Left colon (tissue), 2 donors: ENCODE data around the gene CELF5. TPM values are rescaled to one million over a fixed set of nuclear protein-coding genes. Genes with fewer than 3 reads are reported as not detected.
A peak's percentile ranks its signal among the peaks of the same experiment; 100 is the strongest.
"Not testable (repeated sequence)": the region's sequence is repeated elsewhere in the genome, so short reads cannot be mapped to it uniquely, and the experiment has no call there.

ENCODE experiments used
- ATAC-seq: fragments of 200-7000 bp; cut with Tn5 transposase; one replicate; pipeline ENCODE4 v1.9.1; 2020; ENCODE audit warnings: mild to moderate bottlenecking, moderate library complexity
- DNase-seq, 2 donors: peaks; one replicate each; pipeline ENCODE4 v3.0.0-alpha.2; 2020
- intact Hi-C, 2 donors: fragments of 100-400 bp; cut with DNase I in 1 of 2; cut with micrococcal nuclease in 1 of 2; formaldehyde crosslinking; loops; one replicate each; pipeline versions ENCODE4 v1.11.2 to v1.14.0; 2022; cut with DNase I, micrococcal nuclease
- total RNA-seq, 2 donors: library from RNA; stranded (reverse); fragmentation: NEBNext Ultra II Directional; extraction: Animal tissue kit (Norgen Biotek cat#: 25700); gene quantifications; one replicate each; pipeline ENCODE4 v1.2.1, GENCODE V29; 2021
- donor health status: DM: no; HTN: no; CAD: no.
- donor health status: DM: yes; HTN: yes; CAD: no.

The CELF5 gene
- total RNA-seq, 2 donors from 2014 or later = 0.67 to 1.2 TPM

DNA sequence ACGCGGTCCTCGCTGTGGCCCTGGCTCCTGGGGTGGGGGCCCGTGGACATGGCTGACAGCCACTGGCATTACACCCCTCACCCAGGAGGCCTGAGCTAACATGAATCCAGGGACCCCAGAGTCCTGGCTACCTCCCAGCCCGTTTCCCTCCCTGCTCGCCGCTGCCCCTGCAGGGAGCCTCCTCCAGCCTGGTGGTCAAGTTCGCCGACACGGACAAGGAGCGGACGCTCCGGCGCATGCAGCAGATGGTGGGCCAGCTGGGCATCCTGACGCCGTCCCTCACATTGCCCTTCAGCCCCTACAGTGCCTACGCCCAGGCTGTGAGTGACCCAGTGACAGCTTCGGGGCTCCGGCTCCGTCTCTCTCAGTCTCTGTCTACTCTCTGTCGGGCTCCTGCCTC is 56.6 kb downstream of the CELF5 start:
- no peak for DNase-seq
- no peak for ATAC-seq
- intact Hi-C loops = no loop called here

DNA sequence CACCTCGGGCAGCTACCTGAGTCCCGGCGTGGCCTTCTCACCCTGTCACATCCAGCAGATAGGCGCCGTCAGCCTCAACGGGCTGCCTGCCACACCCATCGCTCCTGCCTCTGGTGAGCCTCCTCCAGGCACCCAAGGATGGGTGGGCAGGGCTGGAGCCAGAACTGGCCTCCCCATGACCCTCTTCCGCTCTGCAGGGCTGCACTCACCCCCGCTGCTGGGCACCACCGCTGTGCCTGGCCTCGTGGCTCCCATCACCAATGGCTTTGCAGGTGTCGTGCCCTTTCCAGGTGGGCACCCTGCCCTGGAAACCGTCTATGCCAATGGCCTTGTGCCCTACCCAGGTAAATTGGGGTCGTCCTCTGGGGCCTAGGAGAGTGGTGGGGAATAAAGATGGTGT is 57.7 kb downstream of the CELF5 start:
- no peak for ATAC-seq
- no peak for DNase-seq
- intact Hi-C loops = no loop called here

DNA sequence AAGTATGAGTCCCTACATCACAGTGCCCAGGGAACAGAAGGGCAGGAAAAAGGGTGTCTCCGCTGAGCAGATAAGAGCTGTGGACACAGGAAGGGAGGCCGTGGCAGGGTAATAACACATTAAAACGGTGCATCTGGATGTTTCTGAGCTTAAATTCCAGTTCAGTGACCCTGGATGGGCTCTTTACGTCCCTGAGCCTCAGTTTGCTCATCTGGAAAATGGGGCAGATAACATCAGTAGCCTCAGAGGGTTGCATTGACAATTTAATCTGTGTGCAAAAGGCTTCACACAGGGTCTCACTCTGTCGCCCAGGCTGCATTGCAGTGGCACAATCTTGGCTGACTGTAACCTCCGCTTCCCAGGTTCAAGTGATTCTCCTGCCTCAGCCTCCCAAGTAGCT is 58.1 kb downstream of the CELF5 start:
- no peak for DNase-seq
- intact Hi-C loops = no loop called here
- no peak for ATAC-seq

DNA sequence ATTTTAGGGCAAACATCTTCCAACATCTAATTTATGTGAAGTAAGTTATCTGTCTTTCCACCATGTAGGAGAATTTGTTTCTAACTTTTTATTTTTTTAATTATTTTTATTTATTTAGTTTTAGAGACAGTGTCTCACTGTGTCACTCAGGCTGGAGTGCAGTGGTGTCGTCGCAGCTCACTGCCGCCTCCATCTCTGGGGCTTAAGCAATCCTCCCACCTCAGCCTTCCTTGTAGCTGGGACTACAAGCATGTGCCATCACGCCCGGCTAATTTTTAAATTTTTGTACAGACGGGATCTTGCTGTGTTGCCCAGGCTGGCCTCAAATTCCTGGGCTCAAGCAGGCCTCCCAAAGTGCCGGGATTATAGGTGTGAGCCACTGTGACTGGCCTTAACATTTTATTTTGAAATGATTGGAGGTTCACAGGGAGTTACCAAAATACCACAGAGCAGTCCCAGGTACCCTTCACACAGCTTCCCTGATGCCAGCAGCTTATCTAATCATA is 58.8 kb downstream of the CELF5 start:
- intact Hi-C loops = no loop called here
- DNase-seq (no peak), ATAC-seq (no peak)

DNA sequence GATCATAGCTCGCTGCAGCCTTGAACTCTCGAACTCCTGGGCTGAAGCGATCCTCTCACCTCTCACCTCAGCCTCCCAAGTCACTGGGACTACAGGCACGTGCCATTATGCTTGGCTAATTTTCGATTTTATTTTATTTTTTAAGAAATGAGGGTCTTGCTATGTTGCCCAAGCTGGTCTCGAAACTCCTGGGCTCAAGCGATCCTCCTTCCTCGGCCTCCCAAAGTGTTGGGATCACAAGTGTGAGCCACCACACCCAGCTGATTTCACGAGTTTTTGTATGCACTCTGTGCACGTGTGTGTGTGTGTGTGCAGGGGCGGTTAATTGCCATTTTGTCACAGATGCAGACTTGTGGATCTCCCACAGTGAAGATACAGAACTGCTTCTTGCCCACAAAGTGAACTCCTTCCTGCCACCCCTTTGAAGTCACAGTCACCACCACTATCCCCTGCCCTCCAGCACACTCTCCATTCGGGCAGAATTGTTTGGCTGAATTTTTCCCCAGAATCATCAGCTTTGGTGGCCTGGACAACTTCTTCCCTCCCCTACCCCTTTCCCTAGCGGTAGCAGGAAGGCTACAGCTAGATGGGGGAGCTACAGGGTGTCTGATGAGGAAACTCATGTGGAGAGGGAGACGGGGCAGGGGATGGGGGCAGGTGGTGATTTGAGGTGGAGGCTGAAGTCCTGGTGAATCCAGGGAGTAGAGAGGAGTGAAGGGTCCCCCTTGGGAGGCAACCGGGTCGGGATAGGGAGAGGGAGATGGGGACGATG is 59.6 kb downstream of the CELF5 start:
- intact Hi-C loops = no loop called here
- ATAC-seq = no peak

DNA sequence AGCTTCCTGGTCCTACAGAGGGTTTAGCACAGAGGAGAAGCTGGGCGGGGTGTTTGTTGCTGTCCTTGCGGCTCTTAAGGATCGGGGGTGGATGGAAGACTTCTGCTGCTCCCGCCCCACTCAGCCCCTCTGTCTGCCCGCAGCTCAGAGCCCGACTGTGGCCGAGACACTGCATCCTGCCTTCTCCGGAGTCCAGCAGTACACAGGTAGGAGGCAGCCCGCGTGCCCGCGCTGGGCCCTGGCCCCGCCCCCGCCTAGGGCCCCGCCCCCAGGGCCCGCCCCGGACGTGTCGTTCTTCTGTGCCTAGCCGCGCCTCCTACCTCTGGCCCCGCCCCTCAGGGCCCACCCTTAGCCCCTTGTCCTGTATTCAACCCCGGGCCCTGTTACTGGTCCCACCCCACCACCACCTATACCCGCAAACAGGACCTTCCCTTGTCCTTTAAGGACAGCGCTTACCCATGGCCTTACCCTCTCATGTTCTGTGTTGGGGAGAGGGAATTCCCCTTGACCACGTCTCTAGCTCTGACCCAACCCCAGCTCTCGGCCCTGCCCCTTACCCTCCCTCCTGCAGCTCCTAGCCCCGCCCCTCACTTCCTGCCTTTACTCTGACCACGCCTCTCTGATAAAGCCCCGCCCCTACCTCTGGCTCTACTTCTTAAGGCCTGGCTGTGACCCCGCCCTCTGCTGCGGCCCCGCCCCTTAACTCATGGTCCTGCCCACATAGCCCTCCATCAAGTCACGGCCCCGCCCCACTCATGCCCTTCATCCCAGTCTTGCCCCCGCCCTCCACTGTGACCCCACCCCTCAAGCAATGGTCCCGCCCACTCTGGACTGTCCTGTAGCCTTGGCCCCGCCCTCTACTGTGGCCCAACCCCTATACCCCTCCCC is 60.5 kb downstream of the CELF5 start:
- ATAC-seq = peak; percentile 85
- peak; percentile 95 to 98 for DNase-seq
- intact Hi-C loops = no loop called here

More for the DNA sequence above, 59.6 kb downstream of the CELF5 start:
- no peak for DNase-seq

DNA sequence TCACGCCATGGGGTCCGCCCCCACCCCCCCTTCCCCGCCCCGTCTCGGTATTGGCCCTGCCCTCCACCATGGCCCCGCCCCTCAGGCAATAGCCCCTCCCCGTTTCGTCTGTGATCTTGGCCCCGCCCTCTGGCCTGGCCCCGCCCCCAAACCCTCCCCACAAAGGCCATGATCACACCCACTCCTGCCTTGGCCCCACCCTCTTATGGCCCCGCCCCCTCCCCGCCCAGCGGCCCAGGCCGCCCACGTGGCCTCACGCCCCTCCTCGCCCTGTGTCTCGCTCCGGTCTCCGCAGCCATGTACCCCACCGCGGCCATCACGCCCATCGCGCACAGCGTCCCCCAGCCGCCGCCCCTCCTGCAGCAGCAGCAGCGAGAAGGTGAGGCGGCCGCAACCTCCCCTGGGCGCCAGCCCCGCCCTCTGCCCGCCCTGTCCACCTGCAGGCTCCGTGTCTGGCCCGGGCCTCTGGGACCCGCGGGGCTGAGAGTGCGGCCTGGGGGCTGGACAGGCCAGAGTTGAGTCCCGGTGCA is 61.3 kb downstream of the CELF5 start:
- peak; percentile 61 for ATAC-seq

DNA sequence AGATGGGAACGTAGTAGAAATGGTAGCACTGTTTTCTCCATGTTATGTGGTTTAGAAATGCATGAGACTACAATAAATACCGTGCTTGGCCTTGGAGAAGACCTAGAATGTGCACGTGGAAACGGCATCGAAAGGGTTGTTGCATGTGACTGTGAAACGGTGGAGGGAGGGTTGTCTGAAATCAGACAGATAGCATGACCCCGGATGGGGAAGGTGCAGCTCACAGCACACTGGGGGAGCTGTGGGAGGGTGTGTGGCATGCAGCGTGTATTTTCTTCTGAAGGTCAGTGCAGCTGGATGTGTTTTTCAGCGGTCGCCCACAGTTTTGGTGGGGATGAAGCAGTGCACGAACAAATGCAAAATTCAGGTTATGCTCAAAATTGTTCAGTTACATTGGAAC is 63.4 kb downstream of the CELF5 start:
- ATAC-seq (no peak), DNase-seq (no peak)
- intact Hi-C loops = no loop called here

More for the DNA sequence above, 61.3 kb downstream of the CELF5 start:
- peak in 1 of 2 donors; percentile 68 for DNase-seq
- intact Hi-C loops = no loop called here

DNA sequence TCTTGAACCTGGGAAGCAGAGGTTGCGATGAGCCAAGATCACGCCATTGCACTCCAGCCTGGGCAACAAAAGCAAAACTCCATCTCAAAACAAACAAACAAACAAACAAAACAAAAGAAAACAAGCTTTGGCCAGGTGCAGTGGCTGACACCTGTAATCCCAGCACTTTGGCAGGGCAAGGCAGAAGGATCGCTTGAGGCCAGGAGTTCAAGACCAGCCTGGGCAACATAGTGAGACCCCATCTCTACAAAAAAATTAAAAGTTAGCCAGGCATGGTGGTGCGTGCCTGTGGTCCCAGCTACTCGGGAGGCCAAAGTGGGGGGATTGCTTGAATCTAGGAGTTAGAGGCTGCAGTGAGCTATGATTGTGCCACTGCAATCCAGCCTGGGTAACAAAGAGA is 64.0 kb downstream of the CELF5 start:
- DNase-seq, intact Hi-C loops, ATAC-seq: not testable (repeated sequence)

DNA sequence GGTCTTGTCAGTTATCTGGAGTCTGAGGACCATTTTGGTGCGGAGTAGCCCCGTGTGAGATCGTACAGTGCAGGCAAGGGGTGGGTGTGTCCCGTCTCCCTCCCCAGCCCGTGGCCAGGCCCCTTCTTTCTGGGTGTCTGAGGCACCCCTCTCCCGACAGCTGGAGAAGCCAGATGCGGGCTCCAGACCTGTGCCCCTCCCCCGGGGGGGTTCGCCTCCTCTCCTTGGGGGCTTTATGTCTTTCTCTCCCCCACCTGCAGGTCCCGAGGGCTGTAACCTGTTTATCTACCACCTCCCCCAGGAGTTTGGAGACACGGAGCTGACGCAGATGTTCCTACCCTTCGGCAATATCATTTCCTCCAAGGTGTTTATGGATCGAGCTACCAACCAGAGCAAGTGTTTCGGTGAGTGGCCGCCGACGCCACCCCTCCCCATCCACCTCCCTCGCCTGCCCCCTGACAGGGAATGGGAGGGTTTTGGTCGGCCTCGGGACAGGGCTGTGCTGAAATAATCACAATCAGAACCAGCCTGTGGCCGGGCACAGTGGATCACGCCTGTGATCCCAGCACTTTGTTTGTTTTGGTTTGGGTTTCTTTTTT is 65.6 kb downstream of the CELF5 start:
- ATAC-seq (no peak), DNase-seq (no peak)
- intact Hi-C loops = no loop called here

DNA sequence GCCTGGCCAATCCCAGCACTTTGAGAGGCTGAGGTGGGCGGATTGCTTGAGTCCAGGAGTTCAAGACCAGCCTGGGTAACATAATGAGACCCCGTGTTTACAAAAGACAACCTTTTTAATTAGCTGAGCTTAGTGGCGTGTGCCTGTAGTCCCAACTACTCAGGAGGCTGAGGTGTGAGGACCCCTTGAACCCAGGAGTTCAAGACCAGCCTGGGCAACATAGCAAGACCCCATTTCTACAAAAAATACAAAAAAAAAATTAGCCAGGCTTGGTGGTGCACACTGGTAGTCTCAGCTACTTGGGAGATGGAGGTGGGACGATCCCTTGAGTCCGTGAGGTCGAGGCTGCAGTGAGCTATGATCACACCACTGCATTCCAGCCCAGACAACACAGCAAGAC is 66.4 kb downstream of the CELF5 start:
- DNase-seq, ATAC-seq, intact Hi-C loops: not testable (repeated sequence)

DNA sequence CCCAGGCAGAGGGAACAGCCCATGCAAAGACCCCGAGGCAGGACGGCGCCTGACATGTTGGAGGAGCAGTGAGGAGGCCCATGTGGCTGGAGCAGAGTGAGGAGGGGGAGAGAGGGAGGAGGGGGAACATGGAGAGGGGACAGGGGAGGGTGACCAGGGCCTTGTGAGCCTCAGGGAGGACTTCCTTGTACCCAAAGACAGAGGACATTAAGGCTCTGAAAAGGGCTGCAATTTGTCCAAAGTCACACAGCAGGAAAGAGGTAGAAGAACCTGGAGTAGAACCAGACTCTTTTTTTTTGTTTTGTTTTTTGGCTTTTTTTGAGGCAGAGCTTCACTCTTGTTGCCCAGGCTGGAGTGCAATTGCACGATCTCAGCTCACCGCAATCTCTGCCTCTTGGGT is 67.2 kb downstream of the CELF5 start:
- ATAC-seq = no peak
- intact Hi-C loops = no loop called here

DNA sequence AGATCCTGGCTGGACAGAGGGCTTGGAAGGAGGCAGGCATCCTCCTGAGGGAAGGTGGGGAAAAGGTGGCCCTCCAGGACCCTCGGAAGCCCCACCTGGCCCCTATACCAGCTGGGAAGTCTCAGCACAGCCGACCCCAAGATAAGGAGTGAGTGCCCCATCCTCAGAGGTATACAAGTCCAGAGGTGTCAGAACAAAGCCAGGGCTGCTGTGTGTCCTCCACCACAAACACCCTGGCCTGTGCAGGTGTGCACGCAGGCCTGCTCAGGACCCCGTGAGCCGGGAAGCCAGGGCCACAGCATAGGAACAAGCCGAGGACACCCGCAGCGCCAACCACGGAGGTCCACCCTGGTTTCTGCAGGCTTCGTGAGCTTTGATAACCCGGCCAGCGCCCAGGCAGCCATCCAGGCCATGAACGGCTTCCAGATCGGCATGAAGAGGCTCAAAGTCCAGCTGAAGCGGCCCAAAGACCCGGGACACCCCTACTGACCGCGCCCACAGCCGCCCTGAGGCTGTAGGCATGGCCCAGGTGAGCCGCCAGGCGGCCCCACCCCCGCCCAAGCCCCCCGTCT is 68.6 kb downstream of the CELF5 start:
- intact Hi-C loops = no loop called here
- DNase-seq = peak in 1 of 2 donors; percentile 42
- peak; percentile 86 for ATAC-seq

More for the DNA sequence above, 67.2 kb downstream of the CELF5 start:
- no peak for DNase-seq

DNA sequence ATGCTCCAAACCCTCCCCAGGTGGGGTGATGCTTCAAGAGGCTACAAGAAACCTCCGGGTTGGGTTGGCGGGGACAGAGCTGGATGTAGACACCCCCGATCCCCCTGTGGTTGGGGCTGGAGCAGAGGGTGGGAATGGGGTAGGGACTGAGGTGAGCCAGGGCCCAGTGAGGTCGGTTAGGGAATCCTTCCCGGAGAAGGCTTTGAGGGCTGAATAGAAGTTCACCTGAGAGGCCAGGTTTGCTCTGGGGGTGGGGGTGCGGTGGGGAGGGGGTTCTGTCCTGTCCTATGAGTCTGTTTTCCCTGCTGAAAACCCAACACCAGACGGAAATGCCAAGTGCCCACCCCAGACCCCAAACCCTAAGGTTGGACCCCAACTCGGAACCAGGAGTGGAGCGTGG is 69.1 kb downstream of the CELF5 start:
- no peak for DNase-seq
- intact Hi-C loops = no loop called here
- no peak for ATAC-seq

DNA sequence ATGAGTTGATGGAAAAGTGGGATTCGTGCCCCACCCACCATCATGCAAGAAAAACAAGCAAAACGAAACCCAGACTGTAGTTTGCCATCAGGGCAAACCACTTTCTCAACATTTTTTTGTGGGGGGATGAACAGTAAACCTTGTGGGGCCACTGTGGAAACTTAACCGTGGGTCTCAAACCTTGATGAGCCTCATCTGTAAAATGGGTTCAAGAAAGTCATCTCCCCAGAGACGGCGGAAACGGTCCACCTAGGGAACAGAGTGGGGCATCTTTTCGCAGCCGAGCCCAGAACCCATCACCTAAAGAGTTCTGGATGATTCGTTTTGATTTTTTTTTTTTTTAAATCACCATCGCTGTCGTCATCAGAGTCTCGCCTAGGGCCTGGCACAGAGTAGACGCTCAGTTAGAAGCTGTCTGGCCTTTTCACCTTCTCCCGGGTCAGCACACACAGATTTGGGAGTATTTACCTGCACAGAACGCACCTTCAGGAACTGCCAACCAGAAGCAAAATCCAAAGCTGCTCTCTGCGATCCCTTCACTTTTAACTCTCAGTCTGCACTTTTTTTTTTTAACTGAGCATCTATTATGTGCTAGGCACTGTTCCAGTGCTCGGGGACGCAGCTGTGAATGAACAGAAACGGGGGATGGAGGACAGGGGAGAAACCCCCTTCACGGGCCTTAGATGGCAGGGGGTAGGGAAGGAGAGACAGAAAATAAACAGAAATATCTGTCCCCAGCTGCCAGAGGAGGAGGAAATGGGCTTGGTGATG is 69.8 kb downstream of the CELF5 start:
- ATAC-seq (no peak), DNase-seq (no peak)
- intact Hi-C loops = no loop called here

DNA sequence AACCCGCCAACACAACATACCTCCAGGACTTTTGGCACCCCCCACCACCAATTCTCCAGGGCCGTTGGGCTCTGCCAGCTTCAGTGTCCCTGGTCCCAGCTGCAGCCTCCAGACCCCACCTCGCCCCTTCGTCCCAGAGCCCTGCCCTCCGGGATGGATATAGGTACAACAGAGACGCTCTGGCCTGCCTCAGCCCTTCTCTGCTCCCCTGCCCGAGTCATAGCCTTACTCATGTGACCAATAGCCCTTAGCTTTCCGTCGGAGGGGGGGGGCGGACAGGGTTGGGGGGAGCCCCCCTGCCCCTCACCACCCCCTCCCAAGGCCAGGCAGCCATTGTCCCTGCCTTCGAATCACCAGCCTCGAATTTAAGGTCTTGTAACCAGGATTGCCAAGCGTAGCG is 71.1 kb downstream of the CELF5 start:
- intact Hi-C loops = no loop called here
- DNase-seq = no peak

DNA sequence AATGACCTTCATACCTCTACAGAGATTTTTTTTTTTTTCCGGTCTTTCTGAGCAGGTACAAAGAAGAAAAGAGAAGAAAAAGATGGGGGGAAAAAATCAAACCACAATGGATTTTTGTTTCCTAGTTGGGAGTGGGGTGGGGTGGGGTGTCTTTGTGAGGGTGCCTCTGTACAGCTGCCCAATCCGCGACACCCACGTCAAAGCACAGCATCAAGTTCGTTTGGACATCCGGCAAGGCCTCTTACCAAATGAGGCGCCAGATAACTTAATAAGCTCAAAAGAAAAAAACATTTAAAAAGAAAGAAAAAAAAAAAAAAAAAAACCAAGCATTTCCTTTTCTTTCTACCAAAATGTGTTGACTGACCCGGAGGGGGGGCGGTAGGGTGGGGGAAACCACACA is 71.6 kb downstream of the CELF5 start:
- ATAC-seq = no peak
- no peak for DNase-seq

More for the DNA sequence above, 71.1 kb downstream of the CELF5 start:
- no peak for ATAC-seq

DNA sequence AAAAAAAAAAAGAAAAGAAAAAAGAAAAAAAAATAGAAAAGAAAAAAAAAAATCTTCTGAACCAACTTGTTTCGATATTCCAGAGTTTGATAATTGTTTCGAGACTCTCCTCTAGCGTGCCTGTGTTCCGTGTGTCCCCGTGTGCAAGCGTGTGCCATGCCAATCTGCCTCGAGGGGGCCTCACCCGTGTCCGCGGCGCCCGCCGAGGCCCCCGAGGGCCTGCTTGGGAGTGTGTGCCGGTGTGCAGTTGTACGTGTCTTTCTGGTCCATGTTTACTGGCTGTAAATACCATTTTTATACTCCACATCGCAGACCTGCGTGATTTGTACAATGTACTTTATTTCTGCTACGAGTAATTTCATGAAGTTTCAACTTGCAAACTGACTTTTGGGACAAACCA is 72.0 kb downstream of the CELF5 start:
- DNase-seq (no peak), ATAC-seq (no peak)
- intact Hi-C loops = no loop called here

More for the DNA sequence above, 71.6 kb downstream of the CELF5 start:
- intact Hi-C loops = no loop called here
